Neuronal stem cell (in vitro differentiated cells): ENCODE results near the gene STK32B.

Experiments
- DNase-seq: peaks from one replicate; pipeline ENCODE4 v3.0.0-alpha.2; 2013; ENCODE audit warnings: low spot score
- H2AFZ ChIP-seq: one replicate; pipeline ENCODE4 v1.6.1; 2013; ENCODE audit warnings: mild to moderate bottlenecking, low read length, inconsistent platforms
- H2AK5ac ChIP-seq: 2 replicates; pipeline ENCODE4 v1.6.1; 2013; ENCODE audit warnings: low read depth, mild to moderate bottlenecking, inconsistent platforms, low read length, moderate library complexity, mixed read lengths
- H2BK120ac ChIP-seq: 2 replicates; pipeline ENCODE4 v1.6.1; 2013; ENCODE audit warnings: low read depth, mild to moderate bottlenecking, inconsistent platforms, low read length, moderate library complexity, mixed read lengths
- H2BK12ac ChIP-seq: one replicate; pipeline ENCODE4 v1.6.1; 2013; ENCODE audit warnings: low read length, inconsistent platforms
- H2BK15ac ChIP-seq: 2 replicates; pipeline ENCODE4 v1.6.1; 2013; ENCODE audit warnings: mild to moderate bottlenecking, low read length, inconsistent platforms, mixed read lengths
- H2BK5ac ChIP-seq: one replicate; pipeline ENCODE4 v1.6.1; 2013; ENCODE audit warnings: inconsistent platforms, mild to moderate bottlenecking, low read length, moderate library complexity
- H3K14ac ChIP-seq: one replicate; pipeline ENCODE4 v1.6.1; 2013; ENCODE audit warnings: low read length, inconsistent platforms
- H3K18ac ChIP-seq: 2 replicates; pipeline ENCODE4 v1.6.1; 2013; ENCODE audit warnings: low read length, inconsistent platforms
- H3K23ac ChIP-seq: 2 replicates; pipeline ENCODE4 v1.6.1; 2013; ENCODE audit warnings: low read depth, mild to moderate bottlenecking, mixed read lengths, low read length, inconsistent platforms; ENCODE audit not compliant: poor library complexity
- H3K27ac ChIP-seq: replicated peaks from 3 replicates; pipeline ENCODE4 v1.5.1; 2013; ENCODE audit warnings: low read length, inconsistent platforms
- H3K27me3 ChIP-seq, 3 experiments: 2 replicates each; pipeline ENCODE4 v1.6.1; 2013; ENCODE audit warnings: low read length in 3 of 3, mild to moderate bottlenecking in 2 of 3, inconsistent platforms in 1 of 3, low read depth in 1 of 3, mixed read lengths in 1 of 3, moderate library complexity in 1 of 3; ENCODE audit not compliant: control insufficient read depth in 3 of 3, insufficient read depth in 3 of 3
- H3K36me3 ChIP-seq, 2 donors: replicated peaks in 1 of 2; 2 replicates each; pipeline ENCODE4 v1.6.1; 2013; ENCODE audit warnings: low read length in 2 of 2; ENCODE audit not compliant: control insufficient read depth in 2 of 2, insufficient read depth in 2 of 2
- H3K4ac ChIP-seq: 2 replicates; pipeline ENCODE4 v1.6.1; 2013; ENCODE audit warnings: inconsistent platforms, mild to moderate bottlenecking, low read length, moderate library complexity
- H3K4me1 ChIP-seq, 2 donors: 1 replicate in 1 of 2; 2 replicates in 1 of 2; pipeline ENCODE4 v1.6.1; 2013; ENCODE audit warnings: low read length in 2 of 2, low read depth in 1 of 2; ENCODE audit not compliant: control insufficient read depth in 2 of 2, insufficient read depth in 1 of 2
- H3K4me2 ChIP-seq: one replicate; pipeline ENCODE4 v1.6.1; 2013; ENCODE audit warnings: mild to moderate bottlenecking, low read length, inconsistent platforms; ENCODE audit not compliant: insufficient read depth, poor library complexity, severe bottlenecking
- H3K4me3 ChIP-seq, 2 donors: 2 replicates each; pipeline ENCODE4 v1.5.1; 2013; ENCODE audit warnings: low read length in 2 of 2, mild to moderate bottlenecking in 2 of 2, inconsistent platforms in 1 of 2, moderate library complexity in 1 of 2
- H3K79me1 ChIP-seq: one replicate; pipeline ENCODE4 v1.6.1; 2013; ENCODE audit warnings: low read depth, mild to moderate bottlenecking, inconsistent platforms, low read length, moderate library complexity
- H3K9ac ChIP-seq: one replicate; pipeline ENCODE4 v1.6.1; 2013; ENCODE audit warnings: mild to moderate bottlenecking, low read depth, low read length, inconsistent platforms; ENCODE audit not compliant: poor library complexity
- H3K9me3 ChIP-seq, 2 donors: replicated peaks in 1 of 2; 2 replicates each; pipeline versions ENCODE3 to v1.6.1; 2013; ENCODE audit warnings: low read length in 2 of 2, mild to moderate bottlenecking in 2 of 2, inconsistent platforms in 1 of 2, low read depth in 1 of 2, mixed read lengths in 1 of 2, moderate library complexity in 1 of 2; ENCODE audit not compliant: control insufficient read depth in 2 of 2, insufficient read depth in 1 of 2
- H4K8ac ChIP-seq: one replicate; pipeline ENCODE4 v1.6.1; 2013; ENCODE audit warnings: low read depth, mild to moderate bottlenecking, inconsistent platforms, low read length, moderate library complexity
- H4K91ac ChIP-seq: one replicate; pipeline ENCODE4 v1.6.1; 2013; ENCODE audit warnings: low read length, low read depth, mild to moderate bottlenecking, inconsistent platforms; ENCODE audit not compliant: poor library complexity
- WGBS, 2 donors: extraction: QIAGEN DNeasy Blood & Tissue Kit; methylation state at CpG; one replicate each; pipeline ENCODE4 v1.1.7; 2013; ENCODE audit warnings: missing lambda C conversion rate in 2 of 2, mixed read lengths in 1 of 2; ENCODE audit not compliant: insufficient read length in 2 of 2, insufficient replicate concordance in 1 of 2; ENCODE audit errors: extremely low coverage in 2 of 2; 5-methylcytosine and 5-hydroxymethylcytosine counted together

Gene STK32B

DNA sequence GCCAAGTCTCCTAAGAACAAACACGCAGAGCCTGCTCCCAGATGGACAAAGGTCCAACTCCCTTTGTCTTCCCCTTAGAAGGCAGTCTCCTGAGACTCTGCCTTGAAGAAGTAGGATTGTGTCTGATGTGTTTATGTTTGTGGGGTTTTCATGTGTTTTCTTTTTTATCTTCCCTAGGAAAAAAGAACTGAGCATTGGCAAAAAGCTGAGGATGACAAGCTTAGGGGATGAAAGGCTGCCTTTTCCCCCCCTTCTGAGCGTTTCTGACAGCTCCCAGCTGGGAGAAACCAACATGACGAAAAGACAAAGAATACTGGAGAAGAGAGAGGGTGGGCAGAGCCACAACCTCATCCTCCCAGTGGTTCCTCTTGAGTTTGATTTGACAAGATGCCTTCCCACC lies 475.9 kb downstream of the STK32B start:
- Histone ChIP-seq H4K8ac (no peak overlapping the region), H3K27ac (no peak overlapping the region), H2BK5ac (no peak overlapping the region), H3K18ac (no peak overlapping the region), H2BK120ac (no peak overlapping the region), H3K9ac (no peak overlapping the region), H3K36me3 (peaks cover 0 to 2% of the 10 kb centered on the region in 2 donors), H3K4me1 (peaks cover 0 to 13% of the 10 kb centered on the region in 2 donors), H2AK5ac (no peak overlapping the region), H3K4me2 (no peak overlapping the region), H3K27me3 (no peaks in the 10 kb centered on the region), H2AFZ (no peak overlapping the region), H2BK15ac (no peak overlapping the region), H3K4ac (no peak overlapping the region), H3K23ac (no peak overlapping the region), H2BK12ac (no peak overlapping the region), H3K4me3 (no peak overlapping the region), H3K9me3 (no peaks in the 10 kb centered on the region), H4K91ac (no peak overlapping the region), H3K79me1 (no peaks in the 10 kb centered on the region), H3K14ac (no peak overlapping the region)
- no peak for DNase-seq
- no CpG with 5 or more reads among the region's 3 CpGs for WGBS, 2 donors

DNA sequence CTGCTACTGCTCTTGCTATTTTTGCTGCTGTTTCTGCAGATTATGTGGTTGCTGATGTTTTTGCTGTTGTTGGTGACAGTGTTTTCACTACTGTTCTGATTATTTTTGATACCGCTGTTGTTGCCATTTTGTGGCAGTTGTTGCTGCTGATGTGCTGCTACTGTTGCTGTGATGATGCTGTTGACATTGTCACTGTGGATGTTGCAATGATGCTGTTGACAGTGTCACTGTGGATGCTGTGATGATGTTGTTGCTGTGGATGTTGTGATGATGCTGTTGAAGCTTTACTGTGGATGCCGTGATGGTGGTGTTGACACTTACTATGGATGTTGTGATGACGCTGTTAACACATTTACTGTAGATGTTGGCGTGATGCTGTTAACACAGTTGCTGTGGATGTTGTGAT lies 476.8 kb downstream of the STK32B start:
- no peak overlapping the region for H3K14ac ChIP-seq
- WGBS, 2 donors: no CpG with 5 or more reads among the region's 4 CpGs
- H2BK12ac ChIP-seq: no peak overlapping the region
- no peaks in the 10 kb centered on the region for H3K27me3 ChIP-seq
- peak overlapping the region in 1 of 2 donors; percentile 7 for H3K4me3 ChIP-seq
- no peaks in the 10 kb centered on the region for H3K79me1 ChIP-seq
- no peak overlapping the region for H2BK120ac ChIP-seq
- no peak overlapping the region for H2AFZ ChIP-seq
- no peaks in the 10 kb centered on the region for H3K9me3 ChIP-seq
- H3K4ac ChIP-seq: no peak overlapping the region
- H3K4me2 ChIP-seq: no peak overlapping the region
- no peak overlapping the region for H2BK15ac ChIP-seq
- no peak overlapping the region for H2AK5ac ChIP-seq
- H4K8ac ChIP-seq: no peak overlapping the region
- peaks cover 0 to 13% of the 10 kb centered on the region in 2 donors for H3K4me1 ChIP-seq
- no peak overlapping the region for H3K23ac ChIP-seq
- H2BK5ac ChIP-seq: no peak overlapping the region
- H3K27ac ChIP-seq: no peak overlapping the region
- peaks cover 0 to 2% of the 10 kb centered on the region in 2 donors for H3K36me3 ChIP-seq
- no peak for DNase-seq
- H4K91ac ChIP-seq: no peak overlapping the region
- H3K9ac ChIP-seq: no peak overlapping the region
- no peak overlapping the region for H3K18ac ChIP-seq

DNA sequence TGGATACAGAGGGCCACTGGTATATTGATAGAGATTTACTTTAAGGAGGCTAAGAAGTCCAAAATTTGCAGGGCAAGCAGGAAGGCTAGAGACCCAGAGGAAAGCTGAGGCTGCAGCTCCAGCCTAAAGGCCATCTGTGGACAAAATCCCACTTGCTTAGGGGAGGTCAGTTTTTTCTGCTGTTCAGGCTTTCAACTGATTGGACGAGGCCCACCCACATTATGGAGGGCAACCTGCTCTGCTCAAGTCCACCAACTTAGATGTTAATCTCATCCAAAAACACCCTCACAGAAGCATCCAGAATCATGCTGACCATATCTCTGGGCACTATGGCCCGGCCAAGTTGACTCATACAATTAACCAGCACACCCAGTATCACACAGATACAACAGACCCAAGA lies 480.8 kb downstream of the STK32B start:
- H3K9ac ChIP-seq: no peak overlapping the region
- no peak overlapping the region for H2BK120ac ChIP-seq
- no peak overlapping the region for H2BK15ac ChIP-seq
- H3K4me3 ChIP-seq: no peak overlapping the region
- no peak for DNase-seq
- H3K14ac ChIP-seq: no peak overlapping the region
- no peak overlapping the region for H2AFZ ChIP-seq
- no CpG with 5 or more reads among the region's 2 CpGs for WGBS, 2 donors
- no peak overlapping the region for H3K23ac ChIP-seq
- no peak overlapping the region for H4K91ac ChIP-seq
- peaks cover 0 to 3% of the 10 kb centered on the region in 2 donors for H3K4me1 ChIP-seq
- H2BK5ac ChIP-seq: no peak overlapping the region
- H3K36me3 ChIP-seq: peaks cover 0 to 4% of the 10 kb centered on the region in 2 donors
- H3K9me3 ChIP-seq: peaks cover 0 to 5% of the 10 kb centered on the region in 2 donors
- no peak overlapping the region for H2AK5ac ChIP-seq
- no peak overlapping the region for H3K4me2 ChIP-seq
- no peak overlapping the region for H3K27ac ChIP-seq
- no peak overlapping the region for H3K18ac ChIP-seq
- no peak overlapping the region for H2BK12ac ChIP-seq
- H3K79me1 ChIP-seq: no peaks in the 10 kb centered on the region
- no peaks in the 10 kb centered on the region for H3K27me3 ChIP-seq
- H4K8ac ChIP-seq: no peak overlapping the region
- H3K4ac ChIP-seq: no peak overlapping the region

DNA sequence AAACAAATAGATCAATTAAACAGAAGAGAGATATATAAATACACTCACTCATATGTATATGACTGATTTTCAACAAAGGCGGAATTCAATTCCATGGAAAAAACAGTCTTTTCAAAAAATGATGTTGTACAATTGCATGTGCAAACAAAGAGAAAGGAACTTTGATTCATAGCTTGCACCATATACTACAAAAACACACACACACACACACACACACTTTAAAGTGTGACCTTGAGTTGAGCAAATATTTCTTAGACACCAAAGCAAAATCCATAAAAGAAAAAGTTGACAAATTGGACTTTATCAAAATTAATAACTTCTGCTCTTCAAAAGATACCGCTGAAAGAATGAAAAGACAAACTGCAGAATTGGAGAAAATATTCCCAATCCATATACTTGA lies 488.3 kb downstream of the STK32B start:
- Histone ChIP-seq H2AK5ac (no peak overlapping the region), H3K18ac (no peak overlapping the region), H4K91ac (no peak overlapping the region), H3K36me3 (peaks cover 0 to 2% of the 10 kb centered on the region in 2 donors), H3K23ac (no peak overlapping the region), H2BK12ac (no peak overlapping the region), H3K14ac (no peak overlapping the region), H3K4me2 (no peak overlapping the region), H3K27ac (no peak overlapping the region), H2BK15ac (no peak overlapping the region), H3K9me3 (peaks cover 0 to 5% of the 10 kb centered on the region in 2 donors), H2BK5ac (no peak overlapping the region), H3K4me3 (no peak overlapping the region), H3K4ac (no peak overlapping the region), H2BK120ac (no peak overlapping the region), H3K9ac (no peak overlapping the region), H3K27me3 (peaks cover 0 to 3% (median 0%) of the 10 kb centered on the region in 3 experiments), H3K4me1 (no peaks in the 10 kb centered on the region), H3K79me1 (no peaks in the 10 kb centered on the region), H4K8ac (no peak overlapping the region), H2AFZ (no peak overlapping the region)
- no CpG with 5 or more reads among the region's 2 CpGs for WGBS, 2 donors
- no peak for DNase-seq
